Activated T-helper 17 cell treated with anti-CD3 and anti-CD28 coated beads, Interleukin-2, amount 50 U/mL, for 72 hours (primary cell): ENCODE results near the gene TUBB2B. TPM values are rescaled to one million over a fixed set of nuclear protein-coding genes. Genes with fewer than 3 reads are reported as not detected.
"Not testable (repeated sequence)": the region's sequence is repeated elsewhere in the genome, so short reads cannot be mapped to it uniquely, and the experiment has no call there.

Experiments used
- ATAC-seq: fragments of 150-1000 bp; cut with Tn5 transposase; replicated peaks from 2 replicates; pipeline ENCODE4 v1.10.0; 2021; ENCODE audit warnings: mild to moderate bottlenecking, moderate library complexity
- H3K27ac Mint-ChIP-seq: one replicate; pipeline ENCODE4 v1.8.0; 2022; ENCODE audit warnings: mixed read lengths
- H3K27me3 Mint-ChIP-seq: one replicate; pipeline ENCODE4 v1.8.0; 2022; ENCODE audit warnings: mixed read lengths
- H3K36me3 Mint-ChIP-seq: one replicate; pipeline ENCODE4 v1.8.0; 2022; ENCODE audit warnings: low read depth, mild to moderate bottlenecking, mixed read lengths
- H3K4me1 Mint-ChIP-seq: one replicate; pipeline ENCODE4 v1.8.0; 2022; ENCODE audit warnings: mixed read lengths
- H3K4me3 Mint-ChIP-seq: one replicate; pipeline ENCODE4 v1.8.0; 2022; ENCODE audit warnings: mild to moderate bottlenecking, mixed read lengths
- H3K9me3 Mint-ChIP-seq: one replicate; pipeline ENCODE4 v1.8.0; 2022; ENCODE audit warnings: mixed read lengths
- total RNA-seq, 2 donors: library from RNA; stranded (reverse); gene quantifications; one replicate each; pipeline ENCODE4 v1.2.3, GENCODE V29; 2022

Gene TUBB2B
- total RNA-seq, 2 donors from 2014 or later = 0.35 TPM; not detected in 1

DNA sequence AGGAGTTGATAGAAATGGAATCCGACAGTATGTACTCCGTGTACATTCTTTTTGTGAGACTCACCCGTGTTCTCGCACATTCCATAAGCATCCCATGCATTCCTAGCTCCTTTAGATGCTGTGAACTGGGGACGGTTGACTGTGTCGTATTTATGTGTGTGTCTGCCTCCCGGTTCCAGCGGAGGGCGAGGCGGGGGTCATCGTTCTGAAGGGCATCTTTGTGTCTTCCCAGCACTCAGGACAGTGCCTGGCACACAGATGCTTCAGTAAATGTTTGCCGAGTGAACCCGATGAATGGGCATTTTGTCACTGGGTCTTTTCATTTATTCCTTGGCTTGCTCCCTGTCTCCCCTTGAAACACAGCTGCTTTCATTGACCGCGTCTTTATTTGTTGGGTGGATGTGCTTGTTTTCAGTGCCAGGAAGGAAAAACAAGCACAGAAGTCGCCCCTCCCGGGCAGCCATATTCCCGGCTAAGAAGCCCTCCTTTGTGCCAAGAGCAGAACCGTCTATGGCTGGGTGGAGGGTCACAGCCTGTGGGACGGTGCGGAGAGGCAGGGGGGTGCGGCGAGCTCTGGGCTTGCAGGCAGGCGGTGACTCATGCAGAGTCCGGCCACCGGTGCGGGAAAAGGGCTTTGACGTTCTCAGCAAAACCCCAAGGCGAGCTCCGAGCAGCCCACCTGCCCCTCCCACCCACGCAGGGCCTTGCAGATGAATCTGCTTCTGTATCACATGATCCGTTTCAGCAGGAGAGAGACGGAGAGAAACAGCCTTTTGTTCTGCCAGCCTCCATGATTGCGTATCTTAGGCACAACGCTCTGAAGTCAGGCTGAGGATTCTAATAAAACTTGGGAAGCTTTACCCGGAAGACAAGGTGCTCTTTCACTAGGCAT lies 20.0 kb upstream of the TUBB2B start:
- peaks cover 5% of the 10 kb centered on the region for H3K4me1 Mint-ChIP-seq
- H3K27ac Mint-ChIP-seq = no peak overlapping the region
- ATAC-seq = no peak
- H3K36me3 Mint-ChIP-seq = no peaks in the 10 kb centered on the region
- peaks cover 34% of the 10 kb centered on the region for H3K27me3 Mint-ChIP-seq
- no peaks in the 10 kb centered on the region for H3K9me3 Mint-ChIP-seq
- no peak overlapping the region for H3K4me3 Mint-ChIP-seq

GRCh38 chr6:3245216-3245615 lies 17.8 kb upstream of the TUBB2B start:
- Mint-ChIP-seq H3K36me3 (no peaks in the 10 kb centered on the region), H3K27me3 (peaks cover 37% of the 10 kb centered on the region), H3K9me3 (no peaks in the 10 kb centered on the region), H3K4me1 (no peaks in the 10 kb centered on the region), H3K27ac (no peak overlapping the region), H3K4me3 (no peak overlapping the region)
- ATAC-seq = no peak

DNA sequence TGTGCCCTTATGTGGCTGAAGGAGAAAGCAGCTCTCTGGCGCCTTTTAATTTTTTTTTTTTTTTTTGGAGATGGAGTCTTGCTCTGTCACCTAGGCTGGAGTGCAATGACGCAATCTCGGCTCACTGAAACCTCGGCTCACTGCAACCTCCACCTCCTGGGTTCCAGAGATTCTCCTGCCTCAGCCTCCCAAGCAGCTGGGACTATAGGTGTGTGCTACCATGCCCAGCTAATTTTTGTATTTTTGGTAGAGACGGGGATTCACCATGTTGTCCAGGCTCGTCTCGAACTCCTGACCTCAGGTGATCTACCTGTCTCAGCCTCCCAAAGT lies 17.3 kb upstream of the TUBB2B start:
- not testable (repeated sequence) for H3K36me3 Mint-ChIP-seq, H3K4me3 Mint-ChIP-seq, H3K4me1 Mint-ChIP-seq, ATAC-seq, H3K27ac Mint-ChIP-seq, H3K9me3 Mint-ChIP-seq
- peaks cover 40% of the 10 kb centered on the region for H3K27me3 Mint-ChIP-seq

DNA sequence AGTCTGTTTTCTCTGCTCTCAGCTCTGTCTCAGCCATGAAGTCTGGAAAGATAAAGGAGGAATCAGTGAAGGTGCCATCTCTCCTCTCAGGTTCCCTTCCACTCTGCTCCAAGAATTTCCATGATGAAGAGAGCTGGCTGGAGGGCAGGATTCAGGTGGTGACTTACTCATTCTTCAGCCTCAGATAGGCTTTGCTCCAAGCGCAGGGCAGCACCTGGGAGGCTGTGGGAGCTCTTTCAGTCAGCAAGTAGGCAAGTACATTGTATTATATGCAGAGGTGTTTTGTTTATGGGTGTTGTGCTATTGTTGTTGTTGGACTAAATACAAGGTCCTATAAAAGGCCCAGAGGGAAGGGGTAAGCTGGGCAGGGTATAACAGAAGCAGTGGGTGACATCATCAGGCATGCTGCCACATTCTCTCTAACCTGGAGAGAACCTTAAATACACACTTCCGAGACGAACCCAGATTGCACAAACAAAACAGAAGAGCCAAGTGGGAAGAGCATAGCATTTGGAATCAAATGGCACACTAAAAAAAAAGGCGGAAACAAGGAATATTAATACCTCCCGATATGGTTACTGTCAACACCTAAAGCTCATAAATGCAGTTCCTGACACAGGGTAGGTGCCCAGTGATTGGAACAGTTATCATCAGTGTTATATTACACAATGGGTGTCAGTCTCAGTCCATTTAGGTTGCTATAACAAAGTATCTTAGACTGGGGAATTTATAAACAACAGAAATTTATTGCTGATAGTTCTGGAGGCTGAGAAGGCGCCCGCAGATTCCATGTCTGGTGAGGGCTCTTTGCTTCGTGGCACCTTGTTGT lies 16.8 kb upstream of the TUBB2B start:
- Mint-ChIP-seq H3K27ac (no peak overlapping the region), H3K27me3 (peaks cover 36% of the 10 kb centered on the region)
- ATAC-seq = no peak

GRCh38 chr6:3242768-3243167 lies 15.3 kb upstream of the TUBB2B start:
- Mint-ChIP-seq H3K9me3 (no peaks in the 10 kb centered on the region), H3K4me3 (no peak overlapping the region), H3K27me3 (peaks cover 39% of the 10 kb centered on the region), H3K27ac (no peak overlapping the region), H3K36me3 (no peaks in the 10 kb centered on the region), H3K4me1 (no peaks in the 10 kb centered on the region)
- no peak for ATAC-seq

More for the DNA sequence above, 16.8 kb upstream of the TUBB2B start:
- Mint-ChIP-seq H3K36me3 (no peaks in the 10 kb centered on the region), H3K4me3 (no peak overlapping the region), H3K4me1 (no peaks in the 10 kb centered on the region), H3K9me3 (no peaks in the 10 kb centered on the region)

DNA sequence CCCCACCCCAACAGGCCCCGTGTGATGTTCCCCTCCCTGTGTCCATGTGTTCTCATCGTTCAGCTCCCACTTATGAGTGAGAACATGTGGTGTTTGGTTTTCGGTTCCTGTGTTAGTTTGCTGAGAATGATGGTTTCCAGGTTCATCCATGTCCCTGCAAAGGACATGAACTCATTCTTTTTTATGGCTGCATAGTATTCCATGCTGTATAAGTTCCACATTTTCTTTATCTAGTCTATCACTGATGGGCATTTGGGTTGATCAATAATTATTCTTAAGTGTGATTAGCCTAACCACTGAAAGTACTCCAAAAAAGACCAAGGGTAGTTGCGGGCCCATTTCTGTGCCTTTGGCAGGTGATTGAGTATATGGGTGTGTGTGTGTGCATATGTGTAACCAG lies 14.3 kb upstream of the TUBB2B start:
- not testable (repeated sequence) for H3K9me3 Mint-ChIP-seq, H3K36me3 Mint-ChIP-seq, H3K4me3 Mint-ChIP-seq, ATAC-seq, H3K27ac Mint-ChIP-seq, H3K4me1 Mint-ChIP-seq
- peaks cover 42% of the 10 kb centered on the region for H3K27me3 Mint-ChIP-seq

DNA sequence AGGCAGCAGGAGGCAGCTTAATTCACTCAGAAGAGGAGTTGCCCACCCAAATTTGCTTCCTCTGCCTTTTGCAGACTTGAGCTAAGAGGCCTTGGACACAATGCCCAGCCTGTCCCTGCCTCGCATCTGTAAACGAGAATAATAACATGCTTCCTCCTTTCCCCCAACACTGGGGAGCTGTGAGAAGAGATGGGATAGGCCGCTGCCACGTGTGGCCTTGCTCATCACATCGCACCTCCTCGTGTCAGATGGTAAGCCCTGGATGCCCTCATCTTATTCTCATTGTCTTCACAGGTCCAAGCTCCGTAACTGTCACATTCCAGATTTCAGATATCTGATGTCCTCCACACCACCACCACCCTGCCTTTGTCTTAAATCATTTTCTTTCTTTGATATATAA lies 13.1 kb upstream of the TUBB2B start:
- Mint-ChIP-seq H3K4me3 (no peak overlapping the region), H3K9me3 (no peaks in the 10 kb centered on the region), H3K27me3 (peaks cover 47% of the 10 kb centered on the region), H3K36me3 (no peaks in the 10 kb centered on the region), H3K27ac (no peak overlapping the region), H3K4me1 (no peaks in the 10 kb centered on the region)
- no peak for ATAC-seq

- H3K27ac Mint-ChIP-seq = no peak overlapping the region
- no peaks in the 10 kb centered on the region for H3K4me1 Mint-ChIP-seq
- no peak for ATAC-seq
- no peak overlapping the region for H3K4me3 Mint-ChIP-seq
- no peaks in the 10 kb centered on the region for H3K9me3 Mint-ChIP-seq
- H3K27me3 Mint-ChIP-seq = peaks cover 43% of the 10 kb centered on the region
- no peaks in the 10 kb centered on the region for H3K36me3 Mint-ChIP-seq
Observed at GRCh38 chr6:3239110-3239830, 11.8 kb upstream of the TUBB2B start.

GRCh38 chr6:3237761-3238662 lies 10.6 kb upstream of the TUBB2B start:
- Mint-ChIP-seq H3K36me3 (no peaks in the 10 kb centered on the region), H3K27ac (no peak overlapping the region), H3K4me3 (no peak overlapping the region), H3K27me3 (peaks cover 48% of the 10 kb centered on the region), H3K9me3 (no peaks in the 10 kb centered on the region), H3K4me1 (no peaks in the 10 kb centered on the region)
- ATAC-seq = no peak

DNA sequence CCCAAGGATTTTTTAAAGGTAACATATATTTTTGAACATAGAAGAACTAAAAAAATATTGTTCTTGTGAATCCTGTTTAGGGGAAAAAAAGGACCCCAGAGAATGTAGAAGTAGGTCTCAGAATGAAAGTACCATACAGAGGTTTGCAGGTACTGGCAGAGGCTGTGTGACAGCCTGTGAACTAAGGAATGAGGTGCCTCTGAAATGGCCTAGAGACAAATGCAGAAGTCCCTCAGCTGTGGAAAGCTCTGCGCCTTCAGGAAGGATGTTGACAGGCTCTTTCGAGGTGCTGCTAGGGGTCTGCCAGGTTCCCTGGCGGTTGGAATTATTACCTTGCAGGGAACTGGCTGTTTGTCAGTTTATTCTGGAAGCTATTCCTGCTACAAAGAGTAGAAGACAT lies 8.6 kb upstream of the TUBB2B start:
- H3K9me3 Mint-ChIP-seq = no peaks in the 10 kb centered on the region
- H3K4me3 Mint-ChIP-seq = no peak overlapping the region
- ATAC-seq = no peak
- no peak overlapping the region for H3K27ac Mint-ChIP-seq
- H3K36me3 Mint-ChIP-seq = no peaks in the 10 kb centered on the region
- H3K27me3 Mint-ChIP-seq = peaks cover 58% of the 10 kb centered on the region
- H3K4me1 Mint-ChIP-seq = peaks cover 6% of the 10 kb centered on the region

GRCh38 chr6:3235486-3235885 lies 8.0 kb upstream of the TUBB2B start:
- H3K4me3 Mint-ChIP-seq = no peak overlapping the region

DNA sequence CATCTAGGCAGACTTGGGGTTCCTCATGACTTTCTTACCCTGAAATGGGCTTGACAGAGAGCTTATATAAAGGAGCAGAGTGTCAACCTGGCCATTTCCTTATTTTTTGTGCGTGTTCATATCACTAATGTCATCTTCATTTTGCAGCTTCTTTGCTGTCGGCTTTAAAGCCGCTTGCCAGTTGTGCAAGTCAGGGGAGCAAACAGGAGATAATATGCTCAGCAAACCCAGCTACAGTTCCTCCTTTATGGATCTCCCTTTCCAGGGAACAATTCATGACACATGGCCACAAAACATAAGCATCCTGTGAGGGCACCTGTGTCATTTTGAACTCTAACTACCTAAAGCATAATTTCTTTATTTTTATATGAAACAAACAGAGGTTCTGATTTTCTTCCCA lies 6.5 kb upstream of the TUBB2B start:
- Mint-ChIP-seq H3K9me3 (no peaks in the 10 kb centered on the region), H3K27me3 (peaks cover 69% of the 10 kb centered on the region), H3K4me1 (peaks cover 10% of the 10 kb centered on the region), H3K4me3 (no peak overlapping the region), H3K27ac (no peak overlapping the region), H3K36me3 (peaks cover 2% of the 10 kb centered on the region)
- no peak for ATAC-seq

More at GRCh38 chr6:3235486-3235885, 8.0 kb upstream of the TUBB2B start:
- ATAC-seq = no peak
- H3K4me1 Mint-ChIP-seq = peaks cover 6% of the 10 kb centered on the region
- no peaks in the 10 kb centered on the region for H3K9me3 Mint-ChIP-seq
- H3K27me3 Mint-ChIP-seq = peaks cover 61% of the 10 kb centered on the region
- H3K36me3 Mint-ChIP-seq = no peaks in the 10 kb centered on the region
- H3K27ac Mint-ChIP-seq = no peak overlapping the region

DNA sequence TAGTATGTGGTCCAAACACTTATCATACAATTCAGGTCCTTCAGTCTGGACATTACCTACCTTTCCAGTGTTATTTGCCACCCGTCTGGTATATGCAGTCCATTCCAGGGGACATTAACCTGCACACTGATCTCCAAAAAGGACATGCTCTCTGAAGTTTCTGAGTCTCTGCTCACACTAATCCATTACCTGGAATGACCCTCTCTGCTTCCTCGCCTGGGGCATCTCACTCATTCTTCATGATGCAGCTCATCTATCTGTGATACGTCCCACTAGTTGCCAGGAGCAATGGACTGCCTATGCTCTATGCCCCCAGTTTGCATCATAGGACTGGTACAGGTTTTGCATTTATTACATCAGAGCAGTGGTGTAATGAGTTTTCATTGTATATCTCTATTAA lies 5.9 kb upstream of the TUBB2B start:
- Mint-ChIP-seq H3K36me3 (peaks cover 6% of the 10 kb centered on the region), H3K4me1 (peaks cover 14% of the 10 kb centered on the region), H3K4me3 (no peak overlapping the region), H3K27me3 (peaks cover 69% of the 10 kb centered on the region), H3K27ac (no peak overlapping the region), H3K9me3 (no peaks in the 10 kb centered on the region)
- no peak for ATAC-seq
